HPDE6-E6E7 (cell line): ENCODE data around the gene MAPKAP1.

Experiments used
- DNase-seq: peaks from one replicate; pipeline ENCODE4 v3.0.0; 2011; ENCODE audit warnings: missing footprints; ENCODE audit errors: extremely low spot score

Gene MAPKAP1

DNA sequence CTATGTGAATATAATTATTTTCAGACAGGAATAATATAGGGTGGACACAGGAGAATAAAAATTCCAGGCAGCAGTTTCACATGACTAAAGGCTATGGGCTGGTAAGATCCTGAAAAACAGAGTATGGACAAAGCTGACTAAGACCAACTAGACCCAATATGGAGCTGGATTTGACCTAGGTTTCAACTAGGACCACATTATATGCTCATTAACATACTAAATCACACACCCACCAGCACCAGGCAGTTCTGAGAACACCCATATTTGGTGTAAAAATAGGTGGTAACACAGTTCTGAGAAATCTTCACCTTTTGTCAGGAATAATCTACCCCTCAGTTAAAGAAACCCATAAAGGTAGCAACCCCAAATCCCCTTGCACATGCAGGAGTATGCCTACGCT is 64.7 kb downstream of the MAPKAP1 start:
- DNase-seq: no peak

GRCh38 chr9:125639057-125639456 is 68.0 kb downstream of the MAPKAP1 start:
- DNase-seq: no peak

DNA sequence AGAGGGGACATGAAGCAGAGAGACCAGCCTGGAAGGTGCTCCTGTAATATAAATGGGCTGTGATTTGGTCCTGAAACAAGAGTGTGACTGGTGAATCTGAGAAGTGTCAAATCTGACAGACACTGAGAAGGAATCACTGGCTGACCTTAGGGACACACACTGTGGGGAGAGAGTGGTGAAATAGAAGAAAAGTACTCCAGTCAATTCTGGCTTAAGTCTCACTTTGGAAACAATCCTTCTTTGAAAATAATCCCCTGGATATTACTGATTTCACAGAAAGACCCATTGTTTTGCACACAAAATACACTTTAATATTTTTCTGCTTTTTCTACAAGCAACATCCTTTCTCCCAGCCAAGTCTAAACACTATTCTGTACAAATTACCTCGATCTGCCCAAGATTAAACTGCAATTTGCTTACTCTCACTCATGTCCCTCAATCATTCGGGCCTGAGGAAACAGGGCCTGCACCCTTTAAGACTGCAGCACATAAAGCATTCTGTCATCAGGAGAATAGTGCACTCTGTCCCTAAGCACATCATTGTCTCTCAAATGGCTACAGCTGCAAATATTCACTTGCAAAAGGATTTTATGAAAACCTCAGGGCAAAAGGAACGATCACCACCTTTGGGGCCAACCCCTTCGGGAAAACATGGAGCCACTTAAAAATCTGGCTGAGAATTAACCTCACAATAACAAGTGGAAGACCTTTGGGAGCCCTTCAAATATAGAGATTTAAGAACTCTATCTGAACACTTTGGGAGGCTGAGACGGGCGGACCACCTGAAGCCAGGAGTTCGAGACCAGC is 68.6 kb downstream of the MAPKAP1 start:
- no peak for DNase-seq

DNA sequence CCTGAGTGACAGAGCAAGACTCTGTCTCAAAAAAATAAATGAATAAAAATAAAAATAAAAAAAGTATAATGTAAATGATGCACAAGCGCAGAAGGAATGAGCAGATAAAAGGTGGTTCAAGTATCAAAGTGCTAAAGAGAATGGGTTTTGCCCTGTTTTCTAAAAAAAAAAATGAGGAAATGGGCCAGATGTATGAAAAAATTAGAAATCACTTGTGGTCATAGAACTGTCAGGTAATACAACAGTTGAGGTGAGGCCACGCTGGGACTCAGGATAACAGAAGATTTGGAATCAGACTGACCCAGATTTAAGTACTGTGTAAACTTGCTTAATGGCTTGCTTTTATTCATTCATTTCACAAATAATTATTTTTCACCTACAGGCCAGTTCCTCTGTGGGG is 69.8 kb downstream of the MAPKAP1 start:
- DNase-seq: no peak

- DNase-seq: no peak
Measured at GRCh38 chr9:125635888-125636287, 71.1 kb downstream of the MAPKAP1 start.

DNA sequence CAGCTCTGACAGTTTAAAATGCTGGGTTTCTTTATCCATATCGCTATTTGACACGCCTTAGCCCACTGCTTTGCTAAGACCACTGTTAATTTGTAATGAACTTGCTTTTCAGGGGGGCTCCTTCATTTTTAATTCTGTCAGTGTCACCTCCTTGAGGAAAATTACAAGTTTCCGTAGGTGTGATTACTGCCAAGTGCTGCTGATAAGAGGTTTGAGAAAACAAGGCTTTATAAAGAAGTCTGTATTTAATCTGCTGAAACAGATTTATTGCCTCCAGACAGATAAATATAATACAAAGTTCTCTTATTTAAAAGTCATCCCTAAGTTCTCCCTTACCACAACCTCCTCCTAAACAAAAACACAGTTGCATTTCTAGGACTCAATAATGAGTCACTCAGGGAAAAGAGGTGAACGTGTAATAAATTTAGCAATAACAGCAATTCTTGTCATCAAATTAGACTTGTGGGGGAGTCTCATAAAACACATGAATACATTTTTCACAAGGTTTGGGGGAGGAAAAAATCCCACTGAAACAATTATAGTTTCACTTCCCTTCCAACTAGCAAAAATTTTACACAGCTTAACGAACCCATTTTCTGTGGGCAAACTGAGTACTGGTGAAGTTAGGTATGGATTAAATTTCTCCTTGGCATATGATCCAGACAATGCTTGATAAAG is 72.8 kb downstream of the MAPKAP1 start:
- no peak for DNase-seq

DNA sequence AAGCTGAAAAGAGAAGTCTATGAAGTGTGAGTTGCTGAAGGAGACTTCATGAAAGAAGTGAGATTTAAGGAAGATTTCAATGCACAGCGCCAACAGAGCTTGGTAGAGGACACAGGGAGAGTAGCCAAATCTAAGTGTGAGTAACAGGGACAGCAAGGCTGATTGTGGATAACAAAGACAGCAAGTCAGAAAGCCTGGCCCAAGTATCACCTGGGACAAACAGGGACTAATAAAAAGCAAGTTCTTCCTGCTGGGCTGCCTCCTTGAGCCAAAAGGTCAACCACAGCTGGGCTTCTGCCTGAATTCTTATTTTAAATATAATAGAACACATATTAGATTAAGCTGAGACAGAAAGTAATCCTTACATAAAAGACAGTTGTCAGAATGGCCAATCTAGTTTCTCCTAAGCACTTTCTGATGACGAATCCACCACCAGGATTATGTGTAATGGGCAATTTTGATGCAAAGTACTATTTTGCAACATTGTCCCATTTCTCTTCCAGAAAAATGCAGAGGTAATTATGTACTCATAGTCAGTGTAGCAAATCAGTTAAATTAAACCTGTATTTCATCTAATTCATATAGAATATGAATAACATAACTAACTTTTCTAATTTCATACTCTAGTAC is 73.8 kb downstream of the MAPKAP1 start:
- peak; percentile 13 for DNase-seq

DNA sequence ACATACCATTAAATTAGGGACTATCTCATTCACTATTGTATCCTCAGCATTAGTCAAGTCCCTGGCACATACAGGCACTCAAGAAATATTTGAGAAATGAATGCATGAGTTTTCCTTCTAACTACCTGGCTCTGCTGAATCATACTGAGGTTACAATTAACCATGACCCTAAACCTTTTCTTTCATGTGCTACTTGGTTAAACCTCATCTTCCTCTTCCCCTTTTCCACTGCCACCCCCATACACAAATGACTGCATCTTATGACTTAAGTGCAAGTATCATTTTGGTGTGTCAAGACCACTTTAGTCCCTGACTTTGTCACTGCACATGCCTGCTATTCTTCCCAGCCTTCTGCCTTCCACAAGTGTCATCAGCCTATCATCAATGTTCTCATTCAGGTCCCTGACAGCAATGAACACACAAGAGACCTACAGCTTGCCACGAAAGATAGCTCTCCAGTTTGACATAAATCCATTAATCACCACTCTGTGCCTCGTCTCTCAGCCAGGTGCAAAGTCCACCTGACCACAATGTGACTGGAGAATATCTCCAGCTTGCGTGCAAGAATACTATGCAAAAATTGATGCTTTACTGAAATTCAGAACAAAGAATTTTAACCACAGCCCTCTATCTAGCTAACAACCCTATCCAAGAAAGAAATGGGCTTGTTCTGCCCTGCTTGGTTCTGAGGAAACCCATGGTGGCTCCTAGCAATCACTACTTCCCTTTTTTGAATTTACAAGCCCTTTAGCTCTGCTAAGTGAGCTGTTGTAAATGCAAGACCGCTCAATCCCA is 74.5 kb downstream of the MAPKAP1 start:
- peak; percentile 20 for DNase-seq

- peak; percentile 10 for DNase-seq
Measured at GRCh38 chr9:125631391-125632085, 75.5 kb downstream of the MAPKAP1 start.

GRCh38 chr9:125630436-125630835 is 76.6 kb downstream of the MAPKAP1 start:
- no peak for DNase-seq

DNA sequence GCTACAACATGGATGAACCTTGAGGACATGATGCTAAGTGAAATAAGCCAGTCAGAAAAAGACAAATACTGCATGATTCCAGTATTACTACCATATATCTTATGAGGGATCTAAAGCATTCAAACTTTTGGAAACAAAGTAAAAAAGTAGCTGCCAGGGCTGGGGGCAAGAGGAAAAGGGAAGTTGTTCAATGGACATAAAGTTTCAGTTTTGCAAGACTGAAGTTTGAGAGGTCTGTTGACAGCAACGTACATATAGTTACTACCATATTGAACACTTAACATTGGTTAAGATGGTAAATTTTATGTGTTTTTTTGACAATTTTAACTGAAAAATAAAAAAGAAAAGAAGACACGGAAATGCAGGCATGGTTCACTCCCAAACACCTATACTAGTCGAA is 77.6 kb downstream of the MAPKAP1 start:
- no peak for DNase-seq

- DNase-seq: no peak
Measured at GRCh38 chr9:125626187-125626586, 80.8 kb downstream of the MAPKAP1 start.

GRCh38 chr9:125621170-125621569 is 85.8 kb downstream of the MAPKAP1 start:
- DNase-seq: no peak

- DNase-seq: no peak
Measured at GRCh38 chr9:125620216-125620615, 86.8 kb downstream of the MAPKAP1 start.

- no peak for DNase-seq
Measured at GRCh38 chr9:125617087-125617486, 89.9 kb downstream of the MAPKAP1 start.

DNA sequence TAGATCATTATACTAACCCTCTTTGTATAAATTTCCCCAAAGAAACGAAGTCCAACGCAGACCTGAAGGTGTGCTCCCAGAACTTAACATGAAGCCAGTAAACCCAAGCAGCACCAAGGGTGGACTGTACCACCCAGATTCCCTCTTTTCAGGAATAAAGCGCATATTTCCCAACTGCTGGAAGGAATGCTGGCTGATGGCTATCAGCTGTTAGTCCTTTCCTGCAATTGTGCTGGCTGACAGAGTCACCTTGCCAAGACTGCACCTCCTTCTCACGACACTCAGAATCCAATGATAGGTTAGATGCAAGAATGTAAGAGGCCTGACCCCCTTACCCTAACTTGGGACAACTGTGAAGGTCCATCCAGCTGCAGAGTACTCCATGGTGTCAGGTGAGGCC is 93.9 kb downstream of the MAPKAP1 start:
- DNase-seq: no peak

DNA sequence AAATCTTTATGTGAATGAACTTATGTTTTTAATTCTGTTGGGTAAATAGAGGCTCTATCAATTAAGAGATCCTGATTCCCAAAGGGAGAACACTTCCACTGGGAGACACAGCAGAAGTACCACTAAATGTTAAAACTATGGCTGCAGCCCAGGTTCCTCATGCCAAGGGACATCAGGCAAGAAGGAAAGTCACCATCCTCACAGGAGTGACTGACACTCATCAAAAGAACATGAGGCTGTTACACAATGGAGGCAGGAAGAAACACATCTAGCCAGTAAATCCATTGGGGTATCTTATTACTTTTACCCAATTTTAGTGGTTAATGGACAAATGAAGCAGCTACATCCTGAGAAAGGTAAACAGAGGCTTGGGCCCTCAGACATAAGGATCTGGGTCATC is 94.4 kb downstream of the MAPKAP1 start:
- no peak for DNase-seq

- DNase-seq: no peak
Measured at GRCh38 chr9:125611121-125611765, 95.8 kb downstream of the MAPKAP1 start.

DNA sequence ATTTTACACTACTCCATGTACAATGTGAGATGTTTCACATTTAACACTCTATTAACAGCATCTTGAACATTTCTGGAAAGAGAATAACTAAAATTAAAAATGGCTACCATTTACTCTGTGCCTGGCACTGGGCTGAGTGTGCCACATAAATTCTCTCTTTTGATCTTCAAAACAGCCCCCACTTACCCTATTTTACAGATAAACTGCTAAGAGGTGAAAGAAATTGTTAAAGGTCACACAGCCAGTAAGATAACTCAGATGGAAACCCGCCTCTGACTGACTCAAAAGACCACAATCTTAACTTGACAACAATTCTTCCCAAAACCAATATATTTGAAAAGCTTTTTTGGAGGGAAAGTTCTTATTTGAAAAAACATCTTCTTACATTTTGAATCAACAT is 97.3 kb downstream of the MAPKAP1 start:
- DNase-seq: no peak

DNA sequence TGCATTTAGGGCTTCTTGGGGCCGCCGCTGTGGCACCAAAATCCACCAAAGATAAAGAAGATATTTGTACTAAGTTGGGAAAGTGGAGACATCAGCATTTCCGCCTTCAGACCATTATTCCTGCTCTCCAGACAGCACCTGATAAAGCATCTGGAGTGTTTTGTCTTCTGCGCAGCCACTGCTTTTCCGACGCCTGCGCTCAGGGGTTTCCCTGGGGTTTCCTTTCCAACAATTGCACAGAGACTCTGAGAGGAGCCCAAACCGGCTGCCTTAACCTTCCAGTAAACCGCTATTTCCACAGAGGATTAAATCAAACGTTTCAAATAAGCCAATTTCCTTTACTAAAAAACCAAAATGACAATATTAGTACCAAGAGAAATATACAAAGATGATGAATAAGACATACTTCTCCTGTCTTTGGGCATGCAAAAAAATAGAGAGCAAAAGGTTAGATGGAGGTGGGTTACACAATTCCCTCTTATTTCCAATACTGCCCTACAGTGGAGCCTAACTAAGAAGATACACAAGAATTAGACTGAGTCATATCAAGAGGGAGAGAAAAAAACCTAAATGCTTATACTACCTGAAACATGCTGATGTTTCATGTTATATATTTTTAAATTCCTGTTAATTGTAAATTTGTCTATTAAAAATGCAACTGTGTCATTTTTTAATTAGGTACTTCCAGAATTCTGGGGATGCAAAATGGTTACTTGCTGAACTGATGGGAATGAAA is 98.4 kb downstream of the MAPKAP1 start:
- DNase-seq: no peak
